ENCODE measurements around the gene INSRR.

Gene INSRR

GRCh38 chr1:156795374-156795733 is 63.6 kb downstream of the INSRR start:
- Histone ChIP-seq H3K4me3 (ENCODE audit: low read depth in 1 of 2, low read length in 1 of 2) (no peak overlapping the region), H3K27me3 (no peaks in the 10 kb centered on the region), H3K27ac (no peak overlapping the region), H3K4me1 (ENCODE audit: control insufficient read depth in 1 of 2, insufficient read depth in 1 of 2, low read depth in 1 of 2, low read length in 1 of 2) (peaks cover 7% of the 10 kb centered on the region in 2 experiments), H3K36me3 (peaks cover 97% of the 10 kb centered on the region), H3K9me3 (no peaks in the 10 kb centered on the region)
- TF ChIP-seq CTCF (IDR thresholded peaks at IDR 0.05) = no peak

DNA sequence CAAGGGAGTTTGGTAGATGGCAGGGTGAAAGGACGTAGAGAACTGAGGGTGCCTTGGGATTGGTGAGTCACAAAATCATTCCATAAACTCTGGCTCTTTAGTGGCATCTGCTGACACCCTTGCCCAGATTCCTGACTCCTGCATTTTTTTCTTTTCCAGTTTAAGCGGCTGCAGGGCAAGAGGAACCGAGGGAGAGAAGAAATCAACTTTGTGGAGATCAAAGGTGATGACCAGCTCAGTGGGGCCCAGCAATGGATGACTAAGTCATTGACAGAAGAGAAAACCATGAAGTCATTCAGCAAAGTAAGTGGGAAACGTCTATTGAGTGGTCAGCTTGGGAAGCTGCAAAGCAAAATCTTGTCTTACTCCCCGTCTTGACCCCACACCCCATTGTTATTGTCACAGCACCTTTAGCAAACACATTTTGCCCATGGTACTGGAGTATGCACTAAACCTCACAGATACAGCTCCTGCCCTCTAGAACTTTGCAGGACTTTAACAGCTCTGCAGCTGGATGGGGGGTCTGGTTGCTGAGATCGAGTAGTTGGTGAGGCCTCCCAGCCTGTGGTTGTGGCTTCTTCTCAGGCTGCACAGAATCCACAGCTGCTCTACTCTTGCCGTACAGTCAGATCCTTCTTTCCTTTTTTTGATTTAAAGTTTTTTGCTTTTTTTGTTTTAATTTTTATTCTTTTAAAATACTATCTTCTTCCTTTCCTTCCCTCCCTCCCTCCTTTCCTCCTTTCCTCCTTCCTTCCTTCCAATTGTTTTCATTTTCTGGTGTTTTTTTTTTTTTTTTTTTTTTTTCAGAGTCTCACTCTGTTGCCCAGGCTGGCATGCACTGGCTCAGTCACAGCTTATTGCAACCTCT is 64.2 kb downstream of the INSRR start:
- H3K27ac ChIP-seq = no peak overlapping the region
- H3K27me3 ChIP-seq = no peaks in the 10 kb centered on the region
- H3K9me3 ChIP-seq = no peaks in the 10 kb centered on the region
- H3K36me3 ChIP-seq = peaks cover 97% of the 10 kb centered on the region
- peaks cover 7% of the 10 kb centered on the region in 2 experiments for H3K4me1 ChIP-seq (ENCODE audit: control insufficient read depth in 1 of 2, insufficient read depth in 1 of 2, low read depth in 1 of 2, low read length in 1 of 2)
- H3K4me3 ChIP-seq (ENCODE audit: low read depth in 1 of 2, low read length in 1 of 2) = no peak overlapping the region
- no peak for TF ChIP-seq CTCF (IDR thresholded peaks at IDR 0.05)

Measured in neutrophil (primary cell).